H4 (cell line): Measurements from ENCODE around the gene P2RX4. TPM values are rescaled to one million over a fixed set of nuclear protein-coding genes. Genes with fewer than 3 reads are reported as not detected.
A peak's percentile ranks its signal among the peaks of the same experiment; 100 is the strongest.
"Not testable (repeated sequence)": the region's sequence is repeated elsewhere in the genome, so short reads cannot be mapped to it uniquely, and the experiment has no call there.

ENCODE experiments used
- DNase-seq: peaks from one replicate; pipeline ENCODE4 v3.0.0-alpha.2; 2015; ENCODE audit warnings: low spot score
- total RNA-seq: library from RNA; depleted of rRNA; stranded (reverse); fragments of >200 nt; shearing (Covaris generic); gene quantifications from 2 replicates; pipeline ENCODE4 v1.2.3, GENCODE V29; 2014; rRNA removed

P2RX4 gene
- 52.3 and 61.7 TPM in 2 replicates for total RNA-seq

- DNase-seq = peak; percentile 58
Observed at GRCh38 chr12:121209624-121210572, at the start of gene P2RX4. TSS of gene P2RX4 (plus strand) at chr12:121210129. CDS start at chr12:121210165, 36 bp downstream.

DNA sequence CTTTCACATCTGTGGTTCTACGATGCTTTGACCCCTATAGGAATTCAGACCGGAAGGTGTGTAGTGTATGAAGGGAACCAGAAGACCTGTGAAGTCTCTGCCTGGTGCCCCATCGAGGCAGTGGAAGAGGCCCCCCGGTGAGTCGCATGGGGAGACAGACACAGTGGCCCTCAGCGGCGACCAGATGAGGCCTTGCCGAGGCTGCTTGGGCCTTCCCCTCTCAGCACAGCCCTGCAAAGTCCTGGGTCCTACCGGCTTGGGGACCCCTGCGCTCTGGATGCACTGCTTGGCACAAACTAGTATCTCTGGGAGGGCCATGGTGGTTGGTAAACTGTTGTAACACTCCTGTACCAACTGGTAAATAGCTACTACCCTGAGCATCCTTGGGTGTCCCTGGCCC lies 47.5 kb upstream of the P2RX4 start:
- DNase-seq = no peak

- no peak for DNase-seq
Observed at GRCh38 chr12:121162985-121163384, 46.9 kb upstream of the P2RX4 start.

DNA sequence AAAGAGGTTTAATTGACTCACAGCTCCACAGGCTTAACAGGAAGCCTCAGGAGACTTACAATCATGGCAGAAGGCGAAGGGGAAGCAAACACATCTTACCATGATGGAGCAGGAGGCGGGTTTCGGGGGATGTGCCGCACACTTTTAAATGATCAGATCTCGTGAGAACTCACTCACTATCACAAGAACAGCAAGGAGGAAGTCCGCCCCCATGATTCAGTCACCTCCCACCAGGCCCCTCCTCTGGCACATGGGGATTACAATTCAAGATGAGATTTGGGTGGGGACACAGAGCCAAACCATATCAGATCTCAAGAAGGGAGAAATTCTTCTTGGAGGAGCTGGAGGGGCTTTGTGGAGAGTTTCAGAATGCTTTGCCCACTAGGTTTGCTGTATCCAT lies 45.1 kb upstream of the P2RX4 start:
- not testable (repeated sequence) for DNase-seq

DNA sequence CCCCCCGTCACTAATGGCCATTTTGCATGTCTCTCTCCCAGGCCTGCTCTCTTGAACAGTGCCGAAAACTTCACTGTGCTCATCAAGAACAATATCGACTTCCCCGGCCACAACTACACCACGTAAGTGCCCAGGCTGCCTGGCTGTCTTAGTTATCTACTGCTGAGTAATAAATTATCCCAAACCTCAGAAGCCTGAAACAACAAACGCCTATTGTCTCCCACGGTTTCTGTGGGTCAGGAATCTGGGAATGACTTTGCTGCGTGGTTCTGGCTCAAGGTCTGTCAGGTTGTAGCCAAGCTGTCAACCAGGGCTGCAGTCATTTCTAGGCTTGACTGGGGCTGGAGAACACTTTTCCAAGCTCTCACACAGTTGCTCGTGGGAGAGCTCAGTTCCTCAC lies 44.6 kb upstream of the P2RX4 start:
- DNase-seq = peak; percentile 18

DNA sequence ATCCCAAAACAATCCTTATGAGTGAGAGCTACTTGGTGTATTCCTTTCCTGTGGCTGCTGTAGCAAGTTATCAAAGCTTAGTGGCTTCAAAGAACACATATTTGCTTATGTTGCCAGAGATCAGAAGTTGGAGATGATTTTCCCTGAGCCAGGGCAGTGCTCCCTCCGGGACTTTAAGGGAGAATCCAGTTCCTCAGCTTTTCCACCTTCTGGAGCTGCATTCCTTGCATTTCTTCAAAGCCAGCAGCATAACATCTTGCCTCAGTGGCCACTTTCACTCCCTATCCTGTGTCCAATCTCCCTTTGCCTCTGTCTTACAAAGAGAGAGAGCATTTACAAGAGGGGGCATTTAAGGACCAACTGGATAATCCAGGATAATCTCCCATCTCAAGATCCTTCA lies 43.6 kb upstream of the P2RX4 start:
- no peak for DNase-seq

DNA sequence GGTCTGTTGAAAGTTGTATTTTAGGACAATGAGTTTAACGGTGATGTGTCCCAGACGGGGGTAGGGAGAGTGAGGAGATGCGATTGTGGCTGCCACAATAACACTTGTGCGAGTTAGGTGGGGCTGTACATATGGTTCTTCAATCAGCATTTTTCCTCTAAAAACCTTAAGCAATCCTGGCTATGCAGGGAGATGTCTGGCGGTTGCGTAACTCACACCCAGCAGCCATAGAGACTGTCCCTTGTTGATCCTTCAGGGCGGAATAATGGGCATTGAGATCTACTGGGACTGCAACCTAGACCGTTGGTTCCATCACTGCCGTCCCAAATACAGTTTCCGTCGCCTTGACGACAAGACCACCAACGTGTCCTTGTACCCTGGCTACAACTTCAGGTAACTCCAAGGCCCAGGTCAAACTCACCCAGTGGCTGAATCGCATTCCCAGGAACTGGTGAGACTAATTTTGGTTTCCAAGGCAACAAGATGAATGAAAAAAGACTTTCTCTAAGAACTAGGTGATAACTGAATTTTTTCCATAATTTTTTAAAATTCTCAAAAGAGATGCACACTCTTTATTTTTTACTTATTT lies 42.6 kb upstream of the P2RX4 start:
- no peak for DNase-seq

DNA sequence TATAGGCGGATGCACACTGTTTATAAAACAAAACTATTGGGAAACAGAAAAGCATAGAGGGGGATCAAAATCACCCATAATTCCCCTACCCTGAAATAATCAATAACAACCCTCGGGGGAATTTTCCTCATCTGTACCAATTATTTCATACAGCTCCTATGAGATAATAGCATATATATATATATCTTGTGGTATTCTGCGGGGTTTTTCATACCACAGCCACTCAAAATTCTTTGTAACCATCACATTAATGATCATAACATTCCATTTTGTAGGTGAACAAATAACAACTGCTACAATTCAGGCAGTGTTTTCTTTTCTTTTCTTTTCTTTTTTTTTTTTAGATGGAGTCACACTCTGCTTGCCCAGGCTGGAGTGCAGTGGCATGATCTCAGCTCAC lies 42.0 kb upstream of the P2RX4 start:
- DNase-seq = no peak

DNA sequence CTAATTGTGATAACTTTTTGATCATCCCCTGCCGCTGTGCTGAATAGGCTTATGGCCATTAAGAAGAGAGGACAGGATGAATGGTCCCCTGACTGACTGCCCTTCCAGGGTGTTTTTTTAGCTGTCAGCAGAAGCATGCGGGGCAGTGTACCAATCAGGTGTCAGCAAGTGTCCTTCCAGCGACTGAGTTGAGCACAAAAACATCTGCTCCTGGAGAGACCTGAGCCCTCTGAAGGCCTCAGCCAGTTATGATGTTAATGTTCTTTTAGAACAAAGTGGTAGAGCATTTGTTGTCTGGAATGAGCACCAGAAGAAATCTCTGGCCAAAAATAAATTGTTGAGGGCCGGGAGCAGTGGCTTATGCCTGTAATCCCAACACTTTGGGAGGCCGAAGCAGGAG lies 39.8 kb upstream of the P2RX4 start:
- DNase-seq = no peak

DNA sequence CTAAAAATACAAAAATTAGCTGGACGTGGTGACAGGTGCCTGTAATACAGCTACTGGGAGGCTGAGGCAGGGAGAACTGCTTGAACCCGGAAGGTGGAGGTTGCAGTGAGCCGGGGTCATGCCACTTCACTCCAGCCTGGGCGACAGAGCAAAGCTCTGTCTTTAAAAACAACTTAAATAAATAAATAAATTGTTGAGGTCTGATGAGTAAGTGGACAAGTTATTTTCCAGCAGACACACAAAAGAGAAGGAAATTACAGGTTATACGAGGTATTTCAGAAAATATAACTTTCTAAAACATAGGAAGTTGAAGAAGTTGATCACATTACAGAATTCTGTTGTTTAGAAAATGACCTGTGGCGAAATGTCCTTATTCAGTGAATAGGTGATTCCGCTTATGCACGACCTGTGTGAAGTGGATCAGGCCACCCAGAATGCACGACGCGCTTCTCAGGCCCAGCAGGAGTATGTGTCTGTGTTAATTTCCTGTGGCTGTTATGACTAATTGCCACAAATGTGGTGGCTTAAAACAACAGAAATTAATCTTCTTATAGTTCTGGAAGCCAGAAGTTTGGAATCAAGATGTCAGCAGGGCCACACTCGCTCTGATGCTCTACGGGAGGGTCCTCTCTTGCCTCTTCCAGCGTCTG lies 39.2 kb upstream of the P2RX4 start:
- DNase-seq = peak; percentile 54

DNA sequence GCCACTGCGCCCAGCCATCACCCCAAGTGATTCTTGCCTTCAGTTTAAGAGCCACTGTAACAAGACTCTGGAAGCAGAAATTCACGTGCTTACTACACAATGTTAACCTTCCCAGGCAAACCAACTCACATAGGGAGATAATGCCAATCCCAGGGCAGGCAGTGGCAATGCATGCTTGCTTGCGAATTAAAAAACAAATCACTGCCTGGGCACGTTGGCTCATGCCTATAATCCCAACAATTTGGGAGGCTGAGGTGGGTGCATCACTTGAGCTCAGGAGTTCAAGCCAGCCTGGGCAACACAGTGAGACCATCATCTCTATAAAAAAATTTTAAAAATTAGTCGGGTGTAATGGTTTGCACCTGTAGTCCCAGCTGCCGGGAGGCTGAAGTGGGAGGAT lies 37.8 kb upstream of the P2RX4 start:
- DNase-seq = no peak

DNA sequence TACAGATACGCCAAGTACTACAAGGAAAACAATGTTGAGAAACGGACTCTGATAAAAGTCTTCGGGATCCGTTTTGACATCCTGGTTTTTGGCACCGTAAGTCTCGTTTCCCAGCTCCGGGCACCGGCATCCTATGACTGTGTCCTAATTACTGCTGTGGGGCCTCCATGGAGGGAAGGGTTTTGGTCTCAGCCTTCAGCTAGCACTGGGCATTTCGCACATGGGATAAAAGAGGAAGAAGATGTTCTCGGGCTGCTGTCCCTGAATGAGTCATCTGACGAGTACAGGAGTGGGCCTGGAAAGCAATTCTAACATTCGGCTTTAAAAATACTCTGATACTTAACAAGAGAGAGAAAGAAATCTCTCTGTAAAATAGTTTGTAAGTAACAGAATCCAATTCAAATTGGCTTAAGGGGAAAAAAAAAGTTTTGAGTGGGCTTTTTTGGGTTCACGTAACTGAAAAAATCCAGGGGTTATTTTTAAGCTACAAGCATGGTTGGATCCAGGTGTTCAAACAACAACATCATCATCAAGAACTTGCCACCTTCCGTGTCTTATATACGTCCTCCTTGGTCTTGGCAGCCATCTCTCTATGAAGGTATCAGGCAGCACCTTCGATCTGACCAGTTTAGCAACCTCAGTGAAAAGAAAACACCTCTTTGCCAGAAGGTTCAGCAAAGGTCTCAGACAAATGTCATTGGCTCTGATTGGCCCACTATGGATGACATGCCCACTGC lies 34.4 kb upstream of the P2RX4 start:
- no peak for DNase-seq

- DNase-seq = no peak
Observed at GRCh38 chr12:121176826-121177529, 33.0 kb upstream of the P2RX4 start.

GRCh38 chr12:121181181-121181580 lies 28.7 kb upstream of the P2RX4 start:
- no peak for DNase-seq

GRCh38 chr12:121182222-121182893 lies 27.6 kb upstream of the P2RX4 start:
- DNase-seq = no peak

GRCh38 chr12:121184425-121184824 lies 25.5 kb upstream of the P2RX4 start:
- no peak for DNase-seq

GRCh38 chr12:121184984-121185889 lies 24.7 kb upstream of the P2RX4 start:
- DNase-seq = no peak

- no peak for DNase-seq
Observed at GRCh38 chr12:121186826-121187225, 23.1 kb upstream of the P2RX4 start.

DNA sequence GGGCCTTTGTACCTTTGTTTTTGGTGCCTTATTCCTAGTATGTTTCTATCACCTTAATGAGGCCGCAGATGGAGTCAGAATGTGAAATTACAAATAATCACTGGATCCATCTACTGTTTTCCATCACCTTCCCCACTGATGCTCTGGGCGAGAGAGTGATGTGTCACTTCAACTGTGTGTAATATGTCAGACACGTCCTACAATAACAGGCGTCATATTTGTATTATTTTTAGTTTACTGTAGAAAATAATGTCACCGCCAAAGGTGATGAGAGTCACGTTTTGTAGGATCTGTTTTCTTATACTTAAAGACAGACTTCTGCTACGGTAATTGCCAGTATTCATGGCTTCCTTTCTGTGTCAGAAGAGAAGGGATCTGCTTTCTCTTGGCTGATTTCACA lies 22.4 kb upstream of the P2RX4 start:
- DNase-seq = no peak

- DNase-seq = no peak
Observed at GRCh38 chr12:121188227-121188626, 21.7 kb upstream of the P2RX4 start.
